ENCODE results near the gene DNAH3.
A peak's percentile ranks its signal among the peaks of the same experiment; 100 is the strongest.

The DNAH3 gene

DNA sequence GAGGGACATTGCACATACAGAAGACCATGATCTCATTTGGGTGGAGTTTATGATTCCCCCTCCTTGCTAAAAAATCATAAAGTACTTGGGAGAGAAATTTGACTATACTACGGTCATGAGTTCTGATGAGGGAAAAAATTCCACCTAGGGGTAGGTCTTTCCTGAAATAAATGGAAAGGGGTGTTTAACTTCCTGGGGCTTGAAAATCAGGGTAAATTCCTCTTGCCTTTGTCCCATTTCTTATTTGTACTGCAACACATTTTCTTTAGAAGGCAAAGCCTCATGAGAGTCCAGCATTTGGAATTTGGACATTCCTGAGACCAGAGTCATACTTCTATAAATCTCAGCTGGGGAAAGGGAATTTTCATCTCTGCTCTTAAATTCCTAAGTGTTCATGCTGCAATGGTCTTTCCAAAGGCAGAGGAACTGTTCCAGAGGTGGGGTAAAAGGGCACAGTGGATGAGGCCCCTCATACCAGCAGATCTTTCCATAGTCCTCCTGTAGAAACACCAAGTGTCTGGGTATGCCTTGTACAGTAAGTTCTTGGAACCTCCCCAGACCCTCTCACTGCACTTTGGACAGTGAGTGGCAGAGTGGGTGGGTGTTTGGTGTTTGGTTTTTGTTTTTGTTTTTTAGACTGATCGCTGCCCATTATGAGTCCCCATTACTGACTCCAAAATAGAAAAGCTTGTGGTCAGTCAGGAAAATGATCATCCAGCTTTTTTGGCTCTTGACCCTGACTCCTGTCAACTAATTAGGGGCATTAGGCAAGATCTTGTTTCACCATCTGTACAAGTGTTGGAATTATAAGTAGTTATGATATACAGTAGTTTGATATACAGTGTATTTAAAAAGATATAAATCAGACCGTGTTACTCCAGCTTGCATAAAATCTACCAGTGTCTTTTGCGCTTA lies 244.0 kb downstream of the DNAH3 start:
- H3K9me3 Mint-ChIP-seq = no peaks in the 10 kb centered on the region
- no peak overlapping the region for H3K4me3 Mint-ChIP-seq
- H3K36me3 Mint-ChIP-seq (ENCODE audit: low read depth) = peaks cover 13% of the 10 kb centered on the region
- TF ChIP-seq CTCF (IDR thresholded peaks at IDR 0.05) = no peak
- peaks cover 38% of the 10 kb centered on the region for H3K4me1 Mint-ChIP-seq
- no peak overlapping the region for H3K27ac Mint-ChIP-seq
- DNase-seq = no peak
- peaks cover 6% of the 10 kb centered on the region for H3K27me3 Mint-ChIP-seq (ENCODE audit: low read depth, poor library complexity)

- Mint-ChIP-seq H3K27ac (no peak overlapping the region), H3K9me3 (no peaks in the 10 kb centered on the region)
Observed at GRCh38 chr16:20905576-20905975, 245.1 kb downstream of the DNAH3 start.

GRCh38 chr16:20904507-20905081 lies 246.1 kb downstream of the DNAH3 start:
- Mint-ChIP-seq H3K4me1 (peaks cover 40% of the 10 kb centered on the region), H3K4me3 (no peak overlapping the region), H3K27ac (no peak overlapping the region), H3K27me3 (ENCODE audit: low read depth, poor library complexity) (peaks cover 6% of the 10 kb centered on the region), H3K36me3 (ENCODE audit: low read depth) (peaks cover 13% of the 10 kb centered on the region), H3K9me3 (no peaks in the 10 kb centered on the region)
- no peak for DNase-seq
- TF ChIP-seq CTCF (IDR thresholded peaks at IDR 0.05) = no peak

More at GRCh38 chr16:20905576-20905975, 245.1 kb downstream of the DNAH3 start:
- peaks cover 13% of the 10 kb centered on the region for H3K36me3 Mint-ChIP-seq (ENCODE audit: low read depth)
- DNase-seq = no peak
- peaks cover 40% of the 10 kb centered on the region for H3K4me1 Mint-ChIP-seq
- peaks cover 9% of the 10 kb centered on the region for H3K27me3 Mint-ChIP-seq (ENCODE audit: low read depth, poor library complexity)
- H3K4me3 Mint-ChIP-seq = no peak overlapping the region
- TF ChIP-seq CTCF (IDR thresholded peaks at IDR 0.05) = no peak

DNA sequence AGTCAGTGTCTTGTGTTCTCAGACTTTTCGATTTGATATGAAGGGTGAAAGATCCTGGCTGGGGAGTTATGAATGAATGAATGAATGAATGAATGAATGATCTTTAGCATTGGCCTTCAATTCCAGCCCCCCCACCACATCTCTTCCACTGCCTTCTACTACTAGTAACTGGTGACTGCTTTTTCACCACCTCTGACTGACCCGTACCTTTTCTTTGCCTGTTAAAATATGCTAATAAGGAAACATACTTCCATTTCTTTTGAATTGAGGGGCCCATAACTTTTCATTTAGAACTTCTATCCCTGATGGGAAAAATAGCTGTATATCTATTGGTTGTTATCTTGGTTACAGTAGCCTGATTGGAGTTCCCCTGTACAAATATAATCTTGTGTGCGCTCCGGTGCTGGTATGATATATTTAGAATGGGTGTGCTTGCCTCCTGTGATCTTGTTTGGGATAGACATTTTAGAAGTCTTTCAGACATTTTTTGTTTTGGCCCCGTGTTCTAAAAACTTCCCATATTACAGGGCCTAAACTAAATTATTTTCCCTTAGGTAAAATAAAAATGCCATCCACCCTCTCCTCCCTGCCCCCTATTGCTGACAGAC lies 246.6 kb downstream of the DNAH3 start:
- no peak for DNase-seq
- H3K9me3 Mint-ChIP-seq = no peaks in the 10 kb centered on the region
- no peak overlapping the region for H3K27ac Mint-ChIP-seq
- H3K4me3 Mint-ChIP-seq = peak overlapping the region; percentile 12
- peaks cover 6% of the 10 kb centered on the region for H3K27me3 Mint-ChIP-seq (ENCODE audit: low read depth, poor library complexity)
- TF ChIP-seq CTCF (IDR thresholded peaks at IDR 0.05) = no peak
- H3K36me3 Mint-ChIP-seq (ENCODE audit: low read depth) = peaks cover 13% of the 10 kb centered on the region
- H3K4me1 Mint-ChIP-seq = peaks cover 45% of the 10 kb centered on the region

GRCh38 chr16:20903116-20903898 lies 247.3 kb downstream of the DNAH3 start:
- H3K4me3 Mint-ChIP-seq = peak overlapping the region; percentile 68
- peak overlapping the region; percentile 90 for H3K27ac Mint-ChIP-seq
- H3K4me1 Mint-ChIP-seq = peaks cover 52% of the 10 kb centered on the region
- no peak for DNase-seq
- no peak for TF ChIP-seq CTCF (IDR thresholded peaks at IDR 0.05)
- H3K36me3 Mint-ChIP-seq (ENCODE audit: low read depth) = peaks cover 13% of the 10 kb centered on the region
- no peaks in the 10 kb centered on the region for H3K9me3 Mint-ChIP-seq
- peaks cover 6% of the 10 kb centered on the region for H3K27me3 Mint-ChIP-seq (ENCODE audit: low read depth, poor library complexity)
